Activated CD4-positive, alpha-beta T cell treated with anti-CD3 and anti-CD28 coated beads for 4 hours (primary cell): ENCODE data around the gene ACSBG1.

ENCODE experiments used
- DNase-seq, 2 donors: peaks; one replicate each; pipeline ENCODE4 v3.0.0-alpha.2; 2020

The ACSBG1 gene, protein sequence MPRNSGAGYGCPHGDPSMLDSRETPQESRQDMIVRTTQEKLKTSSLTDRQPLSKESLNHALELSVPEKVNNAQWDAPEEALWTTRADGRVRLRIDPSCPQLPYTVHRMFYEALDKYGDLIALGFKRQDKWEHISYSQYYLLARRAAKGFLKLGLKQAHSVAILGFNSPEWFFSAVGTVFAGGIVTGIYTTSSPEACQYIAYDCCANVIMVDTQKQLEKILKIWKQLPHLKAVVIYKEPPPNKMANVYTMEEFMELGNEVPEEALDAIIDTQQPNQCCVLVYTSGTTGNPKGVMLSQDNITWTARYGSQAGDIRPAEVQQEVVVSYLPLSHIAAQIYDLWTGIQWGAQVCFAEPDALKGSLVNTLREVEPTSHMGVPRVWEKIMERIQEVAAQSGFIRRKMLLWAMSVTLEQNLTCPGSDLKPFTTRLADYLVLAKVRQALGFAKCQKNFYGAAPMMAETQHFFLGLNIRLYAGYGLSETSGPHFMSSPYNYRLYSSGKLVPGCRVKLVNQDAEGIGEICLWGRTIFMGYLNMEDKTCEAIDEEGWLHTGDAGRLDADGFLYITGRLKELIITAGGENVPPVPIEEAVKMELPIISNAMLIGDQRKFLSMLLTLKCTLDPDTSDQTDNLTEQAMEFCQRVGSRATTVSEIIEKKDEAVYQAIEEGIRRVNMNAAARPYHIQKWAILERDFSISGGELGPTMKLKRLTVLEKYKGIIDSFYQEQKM

GRCh38 chr15:78234515-78235040 is at the start of gene ACSBG1:
ACSBG1 (minus strand) TSS chr15:78234565; CDS start chr15:78234501, 64 bp downstream.
- DNase-seq = no peak

GRCh38 chr15:78282324-78282723 is 48.0 kb upstream of the ACSBG1 start:
- DNase-seq = no peak

- no peak for DNase-seq
Observed at GRCh38 chr15:78280319-78281072, 46.1 kb upstream of the ACSBG1 start.

GRCh38 chr15:78276064-78276943 is 41.9 kb upstream of the ACSBG1 start:
- no peak for DNase-seq

DNA sequence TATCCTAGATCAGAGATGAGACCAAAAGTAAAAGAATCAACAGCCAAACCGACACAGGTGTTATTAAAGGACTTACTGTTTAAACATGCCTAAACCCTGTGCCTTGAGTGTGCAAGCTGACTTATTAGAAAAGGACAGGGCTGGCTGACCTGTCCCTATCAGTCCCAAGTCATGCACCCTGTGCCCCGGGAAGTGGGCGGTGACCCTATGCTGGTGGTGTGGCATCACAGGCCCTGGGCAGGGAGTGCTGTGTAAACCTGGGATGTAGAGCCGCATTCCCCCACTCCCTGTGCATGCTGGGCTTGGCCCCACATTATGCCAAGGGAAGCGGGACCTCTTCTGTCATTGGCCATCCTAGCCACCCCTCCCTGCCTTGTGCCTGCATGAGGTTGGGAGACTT is 40.6 kb upstream of the ACSBG1 start:
- no peak for DNase-seq

DNA sequence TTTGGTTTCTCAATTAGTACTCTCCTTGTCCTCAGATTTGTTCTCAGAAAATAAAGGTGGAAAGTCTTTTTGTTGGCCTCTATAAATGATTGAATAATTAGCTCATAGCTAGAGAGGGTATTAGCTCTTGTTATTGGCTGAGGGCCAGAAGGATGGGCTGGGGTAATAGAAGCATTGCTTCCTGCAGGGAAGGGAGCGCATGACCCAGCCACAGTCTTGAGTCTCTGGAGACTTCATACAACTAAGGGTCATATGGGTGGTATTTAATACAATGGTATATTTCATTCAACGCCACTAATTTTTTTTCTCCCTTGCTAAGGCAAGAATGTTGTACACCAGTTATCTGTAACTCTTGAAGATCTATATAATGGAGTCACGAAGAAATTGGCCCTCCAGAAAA is 38.4 kb upstream of the ACSBG1 start:
- no peak for DNase-seq

DNA sequence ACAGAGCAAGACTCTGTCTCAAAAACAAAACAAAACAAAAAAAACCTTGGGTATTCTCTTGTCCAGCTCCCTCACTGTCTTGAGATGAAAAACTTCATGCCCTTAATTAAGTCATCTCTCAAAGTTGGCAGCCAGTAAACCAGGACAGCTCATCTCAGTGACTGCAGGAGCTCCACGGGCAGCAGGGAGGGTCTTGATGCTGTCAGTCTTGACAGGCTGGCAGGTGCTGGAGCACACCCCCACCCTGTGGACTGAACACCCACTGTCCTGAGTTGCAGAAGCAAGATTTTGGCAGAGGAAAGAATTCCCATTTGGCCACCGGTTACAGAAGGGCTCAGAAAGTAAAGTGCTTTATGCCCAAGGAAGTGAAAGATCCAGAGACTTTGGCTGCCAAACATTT is 38.0 kb upstream of the ACSBG1 start:
- no peak for DNase-seq

DNA sequence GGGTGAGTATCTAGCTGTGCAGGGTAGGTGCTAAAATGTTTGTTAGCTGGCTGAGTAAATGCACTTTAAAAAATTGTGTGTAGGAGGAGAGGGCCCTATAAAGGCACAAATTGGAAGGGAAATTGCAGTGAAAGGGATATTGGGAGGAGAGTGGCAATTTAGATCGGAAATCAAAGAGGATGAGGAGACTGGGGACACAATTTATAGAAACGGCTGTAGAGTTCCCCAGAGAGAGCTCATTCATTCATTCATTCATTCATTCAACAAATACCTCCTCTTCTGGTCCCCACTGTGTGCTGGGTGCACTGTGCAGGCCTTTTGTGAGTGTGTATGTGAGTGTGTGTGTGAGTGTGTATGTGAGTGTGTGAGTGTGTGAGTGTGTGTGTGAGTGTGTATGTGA is 32.4 kb upstream of the ACSBG1 start:
- no peak for DNase-seq

GRCh38 chr15:78266229-78266628 is 31.9 kb upstream of the ACSBG1 start:
- DNase-seq = no peak

GRCh38 chr15:78265752-78266224 is 31.4 kb upstream of the ACSBG1 start:
- no peak for DNase-seq

GRCh38 chr15:78265137-78265460 is 30.7 kb upstream of the ACSBG1 start:
- DNase-seq = no peak

GRCh38 chr15:78264304-78265136 is 30.2 kb upstream of the ACSBG1 start, which contains the start of gene DNAJA4:
DNAJA4 (plus strand) TSS chr15:78264562; CDS start chr15:78264764, 202 bp downstream.
- peak; percentile 44 to 56 for DNase-seq

DNA sequence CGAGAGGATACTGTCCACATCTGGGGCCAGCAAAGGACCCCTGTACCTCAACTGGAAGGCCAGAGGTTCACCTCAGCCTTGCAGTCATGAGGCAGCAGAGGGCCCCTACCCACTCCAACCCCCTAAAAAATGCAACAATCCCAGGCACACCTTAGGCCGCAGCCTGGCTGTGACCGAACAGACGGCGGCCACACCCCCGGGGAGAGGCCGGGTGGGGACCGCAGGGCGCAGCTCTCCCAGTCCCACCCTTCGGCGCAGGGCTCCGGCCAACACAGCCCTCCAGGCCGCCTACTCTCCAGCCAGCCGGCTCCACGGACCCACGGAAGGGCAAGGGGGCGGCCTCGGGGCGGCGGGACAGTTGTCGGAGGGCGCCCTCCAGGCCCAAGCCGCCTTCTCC is 29.5 kb upstream of the ACSBG1 start:
- DNase-seq = no peak

DNA sequence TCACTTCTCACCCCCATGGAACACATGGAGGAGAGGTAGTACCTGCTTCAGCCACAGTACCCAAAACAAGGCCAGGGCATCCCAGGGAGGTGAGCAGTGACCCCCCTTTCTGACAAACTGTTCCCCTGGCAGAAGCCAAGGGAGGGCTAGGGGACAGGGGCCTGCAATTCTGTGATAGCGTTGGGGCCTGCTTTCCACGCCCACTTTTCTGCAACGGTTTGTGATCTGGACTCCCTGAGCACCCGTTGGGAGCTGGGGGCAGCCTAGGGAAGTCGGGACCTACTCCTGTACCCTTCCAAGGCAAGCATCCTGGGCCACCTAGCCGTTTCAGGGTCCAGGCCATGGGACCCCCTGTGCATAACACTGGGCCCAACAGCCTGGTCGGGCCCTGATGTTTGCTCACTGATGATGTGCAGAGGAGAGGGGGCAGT is 29.0 kb upstream of the ACSBG1 start:
- no peak for DNase-seq

GRCh38 chr15:78261062-78261461 is 26.7 kb upstream of the ACSBG1 start:
- DNase-seq = no peak

DNA sequence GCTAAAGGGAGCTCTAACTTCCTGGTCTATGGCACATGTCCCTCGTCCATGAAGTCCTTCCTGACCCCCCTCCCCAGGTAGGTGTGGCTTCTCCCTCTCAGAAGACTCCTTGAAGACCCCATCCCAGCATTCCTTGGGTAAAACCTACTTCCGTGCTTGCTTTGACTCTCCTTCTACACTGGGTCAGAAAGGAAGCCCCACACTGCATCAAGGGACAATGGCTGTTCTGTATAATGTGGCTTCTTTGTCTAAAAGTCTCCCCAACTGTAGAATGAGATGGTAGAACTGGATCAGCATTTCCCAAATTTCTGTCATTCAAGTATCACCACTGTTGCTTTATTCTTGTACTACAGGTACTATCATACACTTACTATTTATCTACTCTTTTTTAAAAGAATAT is 26.1 kb upstream of the ACSBG1 start:
- no peak for DNase-seq

DNA sequence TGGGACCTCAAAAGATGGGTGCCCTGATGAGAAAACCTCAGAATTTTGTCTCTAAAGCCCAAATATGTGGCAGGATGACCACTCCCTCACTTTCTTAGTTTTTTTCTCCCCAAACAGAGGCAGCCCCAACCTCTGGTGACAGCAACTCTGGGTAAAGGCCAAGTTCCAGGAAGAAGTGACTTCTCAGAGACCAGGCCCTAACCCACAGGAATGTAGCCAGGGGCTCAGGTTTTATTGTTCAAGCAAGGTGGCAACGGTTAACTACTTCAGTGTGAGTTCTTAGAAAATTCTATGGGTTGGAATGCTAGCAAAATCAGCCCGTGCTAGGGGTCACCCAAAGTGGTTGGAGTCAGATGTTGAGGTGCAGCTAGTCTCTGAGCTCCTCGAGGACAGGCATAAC is 24.9 kb upstream of the ACSBG1 start:
- no peak for DNase-seq

DNA sequence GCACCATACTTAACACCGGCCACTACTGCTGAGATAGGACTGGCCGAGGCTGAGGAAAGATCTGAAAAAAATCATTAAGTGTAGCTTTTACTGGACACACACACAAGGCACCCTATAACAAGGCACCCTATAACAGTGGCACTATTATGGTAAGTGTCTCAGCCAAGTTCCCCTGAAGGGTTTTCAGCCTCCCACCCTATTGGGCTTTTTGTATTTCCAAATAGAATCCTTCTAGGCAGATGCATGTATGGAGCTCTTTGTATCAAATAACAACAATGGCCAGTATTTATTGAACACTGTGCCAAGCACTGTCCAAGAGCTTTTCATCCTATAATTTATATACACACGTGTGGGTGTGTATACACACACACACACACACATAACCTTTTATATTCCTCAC is 23.3 kb upstream of the ACSBG1 start:
- DNase-seq = no peak

- no peak for DNase-seq
Observed at GRCh38 chr15:78256044-78256437, 21.7 kb upstream of the ACSBG1 start.

DNA sequence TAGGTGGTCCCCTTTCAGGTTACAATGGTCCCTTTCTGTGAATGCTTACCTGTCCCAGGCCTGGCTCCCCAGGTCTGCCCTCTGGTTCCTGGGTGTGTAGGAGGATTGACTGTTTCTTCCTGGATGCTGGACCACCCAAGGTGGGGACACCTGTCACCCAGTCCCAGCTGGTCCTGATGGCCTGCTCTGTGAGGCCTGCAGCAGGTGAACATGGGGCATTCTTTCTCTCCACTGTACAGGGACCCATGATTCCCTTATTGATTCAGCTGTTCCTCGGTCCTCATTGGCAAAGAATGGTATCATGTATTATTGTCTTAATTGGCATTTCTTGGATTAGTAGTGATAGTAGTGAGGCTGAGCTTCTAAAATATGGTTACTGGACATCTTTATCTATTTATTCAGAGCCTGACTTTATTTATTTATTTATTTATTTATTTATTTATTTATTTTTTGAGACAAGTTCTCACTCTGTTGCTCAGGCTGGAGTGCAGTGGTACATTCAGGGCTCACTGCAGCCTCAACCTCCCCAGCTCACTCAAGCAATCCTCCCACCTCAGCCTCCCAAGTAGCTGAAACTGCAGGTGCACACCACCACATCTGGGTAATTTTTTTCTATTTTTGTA is 21.2 kb upstream of the ACSBG1 start:
- no peak for DNase-seq

GRCh38 chr15:78251136-78251535 is 16.8 kb upstream of the ACSBG1 start:
- no peak for DNase-seq
